Measurements from ENCODE around the gene PHF3. TPM values are rescaled to one million over a fixed set of nuclear protein-coding genes. Genes with fewer than 3 reads are reported as not detected.

The PHF3 gene
- polyA plus RNA-seq, 2 of the 4 experiments (the other 2 are of a cell fraction): 13.9 to 28.4 TPM

- no peak overlapping the region for H3K27ac ChIP-seq
- POLR2A ChIA-PET: no interaction called here
- H3K4me2 ChIP-seq: no peak overlapping the region
- whole genome bisulfite sequencing (ENCODE audit: missing lambda C conversion rate): 80% methylated on average over 1 of the region's 1 CpG
- H3K4me3 ChIP-seq: no peak overlapping the region
- TF ChIP-seq MAZ (IDR thresholded peaks at IDR 0.05; ENCODE audit: borderline replicate concordance, low read depth, low read length): no peak
- TF ChIP-seq HOXB5 (CRISPR knock-in tag; IDR thresholded peaks at IDR 0.05): no peak
- no peak for TF ChIP-seq RNF2 (IDR thresholded peaks at IDR 0.05; ENCODE audit: borderline replicate concordance, low read depth)
- no peak for TF ChIP-seq NFE2L2 (conservative IDR thresholded peaks at IDR 0.05; ENCODE audit: low read length)
- TF ChIP-seq, protein P1, sequence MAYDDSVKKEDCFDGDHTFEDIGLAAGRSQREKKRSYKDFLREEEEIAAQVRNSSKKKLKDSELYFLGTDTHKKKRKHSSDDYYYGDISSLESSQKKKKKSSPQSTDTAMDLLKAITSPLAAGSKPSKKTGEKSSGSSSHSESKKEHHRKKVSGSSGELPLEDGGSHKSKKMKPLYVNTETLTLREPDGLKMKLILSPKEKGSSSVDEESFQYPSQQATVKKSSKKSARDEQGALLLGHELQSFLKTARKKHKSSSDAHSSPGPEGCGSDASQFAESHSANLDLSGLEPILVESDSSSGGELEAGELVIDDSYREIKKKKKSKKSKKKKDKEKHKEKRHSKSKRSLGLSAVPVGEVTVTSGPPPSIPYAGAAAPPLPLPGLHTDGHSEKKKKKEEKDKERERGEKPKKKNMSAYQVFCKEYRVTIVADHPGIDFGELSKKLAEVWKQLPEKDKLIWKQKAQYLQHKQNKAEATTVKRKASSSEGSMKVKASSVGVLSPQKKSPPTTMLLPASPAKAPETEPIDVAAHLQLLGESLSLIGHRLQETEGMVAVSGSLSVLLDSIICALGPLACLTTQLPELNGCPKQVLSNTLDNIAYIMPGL (CRISPR knock-in tag; IDR thresholded peaks at IDR 0.05; ENCODE audit: borderline replicate concordance): no peak
- TF ChIP-seq, protein P2, sequence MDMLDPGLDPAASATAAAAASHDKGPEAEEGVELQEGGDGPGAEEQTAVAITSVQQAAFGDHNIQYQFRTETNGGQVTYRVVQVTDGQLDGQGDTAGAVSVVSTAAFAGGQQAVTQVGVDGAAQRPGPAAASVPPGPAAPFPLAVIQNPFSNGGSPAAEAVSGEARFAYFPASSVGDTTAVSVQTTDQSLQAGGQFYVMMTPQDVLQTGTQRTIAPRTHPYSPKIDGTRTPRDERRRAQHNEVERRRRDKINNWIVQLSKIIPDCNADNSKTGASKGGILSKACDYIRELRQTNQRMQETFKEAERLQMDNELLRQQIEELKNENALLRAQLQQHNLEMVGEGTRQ (IDR thresholded peaks at IDR 0.05): no peak
- no peak for TF ChIP-seq JUN (IDR thresholded peaks at IDR 0.05)
- TF ChIP-seq, protein P3, sequence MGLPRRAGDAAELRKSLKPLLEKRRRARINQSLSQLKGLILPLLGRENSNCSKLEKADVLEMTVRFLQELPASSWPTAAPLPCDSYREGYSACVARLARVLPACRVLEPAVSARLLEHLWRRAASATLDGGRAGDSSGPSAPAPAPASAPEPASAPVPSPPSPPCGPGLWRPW (IDR thresholded peaks at IDR 0.05): no peak
- no peak for TF ChIP-seq ZC3H11A (IDR thresholded peaks at IDR 0.05)
- no peak for TF ChIP-seq MAFK (IDR thresholded peaks at IDR 0.05; ENCODE audit: partially characterized antibody)
- DNase-seq (ENCODE audit: low read depth in 1 of 2, low spot score in 1 of 2) (no peak), ATAC-seq (no peak), FAIRE-seq (no peak)
- H3K9me3 ChIP-seq: no peaks in the 10 kb centered on the region
- no peaks in the 10 kb centered on the region for H3K4me1 ChIP-seq
- CTCF ChIA-PET: no interaction called here
Observed at GRCh38 chr6:63757826-63758225, 122.2 kb downstream of the PHF3 start.

DNA sequence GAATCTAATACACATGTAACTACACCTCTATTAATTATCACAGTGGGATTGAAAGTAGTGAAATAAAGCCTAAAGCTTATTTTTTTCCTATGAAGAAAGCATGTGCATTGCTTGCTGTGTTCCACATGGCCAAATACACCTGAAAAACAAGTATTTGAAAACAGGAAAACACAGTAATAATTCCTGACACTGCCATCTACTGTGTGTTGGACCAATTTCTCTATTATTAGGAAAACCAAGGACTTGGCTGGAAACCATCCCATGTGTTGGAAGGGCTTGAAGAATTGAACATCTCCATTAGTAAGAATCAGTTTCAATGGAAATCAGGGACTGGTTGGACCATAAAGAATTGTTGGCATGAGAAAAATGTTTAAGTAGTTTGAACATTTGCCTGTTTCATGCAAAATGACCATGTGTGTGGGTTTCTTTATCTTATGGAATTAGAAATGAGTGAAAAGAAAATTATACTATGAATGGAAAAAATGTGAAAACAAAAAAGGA is 124.1 kb downstream of the PHF3 start:
- Histone ChIP-seq H3K4me3 (no peak overlapping the region), H3K9me3 (no peaks in the 10 kb centered on the region), H3K4me2 (no peak overlapping the region), H3K27ac (no peak overlapping the region), H3K4me1 (no peaks in the 10 kb centered on the region)
- no peak for ATAC-seq
- ChIA-PET CTCF (interaction anchor here (1.0 to 1.4 kb wide), 2 partner anchors 11 to 61 kb away, joined by 3 read pairs; no protein-coding TSS in a partner anchor), POLR2A (no interaction called here)
- DNase-seq (ENCODE audit: low read depth in 1 of 2, low spot score in 1 of 2): peak in 1 of 2 experiments; percentile 7
- TF ChIP-seq TP53 (CRISPR knock-in tag; IDR thresholded peaks at IDR 0.05) (no peak), SMC3 (IDR thresholded peaks at IDR 0.05) (peak; percentile 27; the same call in 1 of the 3 replicates), GATA3 (IDR thresholded peaks at IDR 0.05; ENCODE audit: borderline replicate concordance) (no peak), BHLHE40 (IDR thresholded peaks at IDR 0.05; ENCODE audit: low read depth, low read length) (no peak), EP300 (IDR thresholded peaks at IDR 0.05) (no peak), FOXS1 (CRISPR knock-in tag; IDR thresholded peaks at IDR 0.05) (no peak), HOXB5 (CRISPR knock-in tag; IDR thresholded peaks at IDR 0.05) (no peak), CHD4 (IDR thresholded peaks at IDR 0.05; ENCODE audit: borderline replicate concordance) (no peak), POLR2AphosphoS2 (conservative IDR thresholded peaks at IDR 0.05; ENCODE audit: low read length) (no peak), CBX2 (IDR thresholded peaks at IDR 0.05; ENCODE audit: borderline replicate concordance, low read depth) (no peak), RAD21 (conservative IDR thresholded peaks at IDR 0.05 in 1 of 2, IDR thresholded peaks at IDR 0.05 in 1 of 2) (peak; percentile 13; a peak in 1 of 5 replicates), ZFP36 (IDR thresholded peaks at IDR 0.05; ENCODE audit: borderline replicate concordance, partially characterized antibody) (no peak), ZSCAN20 (CRISPR knock-in tag; IDR thresholded peaks at IDR 0.05) (no peak), RNF2 (IDR thresholded peaks at IDR 0.05; ENCODE audit: borderline replicate concordance, low read depth) (no peak), SREBF2 (IDR thresholded peaks at IDR 0.05) (no peak), CEBPB (IDR thresholded peaks at IDR 0.05) (no peak), RCOR1 (IDR thresholded peaks at IDR 0.05; ENCODE audit: low read depth, low read length) (no peak), NFE2L2 (conservative IDR thresholded peaks at IDR 0.05; ENCODE audit: low read length) (no peak), FOSL2 (IDR thresholded peaks at IDR 0.05) (no peak), FOSL2 (CRISPR knock-in tag; IDR thresholded peaks at IDR 0.05) (no peak)
- TF ChIP-seq, protein P4, sequence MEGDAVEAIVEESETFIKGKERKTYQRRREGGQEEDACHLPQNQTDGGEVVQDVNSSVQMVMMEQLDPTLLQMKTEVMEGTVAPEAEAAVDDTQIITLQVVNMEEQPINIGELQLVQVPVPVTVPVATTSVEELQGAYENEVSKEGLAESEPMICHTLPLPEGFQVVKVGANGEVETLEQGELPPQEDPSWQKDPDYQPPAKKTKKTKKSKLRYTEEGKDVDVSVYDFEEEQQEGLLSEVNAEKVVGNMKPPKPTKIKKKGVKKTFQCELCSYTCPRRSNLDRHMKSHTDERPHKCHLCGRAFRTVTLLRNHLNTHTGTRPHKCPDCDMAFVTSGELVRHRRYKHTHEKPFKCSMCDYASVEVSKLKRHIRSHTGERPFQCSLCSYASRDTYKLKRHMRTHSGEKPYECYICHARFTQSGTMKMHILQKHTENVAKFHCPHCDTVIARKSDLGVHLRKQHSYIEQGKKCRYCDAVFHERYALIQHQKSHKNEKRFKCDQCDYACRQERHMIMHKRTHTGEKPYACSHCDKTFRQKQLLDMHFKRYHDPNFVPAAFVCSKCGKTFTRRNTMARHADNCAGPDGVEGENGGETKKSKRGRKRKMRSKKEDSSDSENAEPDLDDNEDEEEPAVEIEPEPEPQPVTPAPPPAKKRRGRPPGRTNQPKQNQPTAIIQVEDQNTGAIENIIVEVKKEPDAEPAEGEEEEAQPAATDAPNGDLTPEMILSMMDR (IDR thresholded peaks at IDR 0.05): 0 out of 3 replicates have a peak, but pooled peaks have one; percentile 13
- TF ChIP-seq, protein P5, sequence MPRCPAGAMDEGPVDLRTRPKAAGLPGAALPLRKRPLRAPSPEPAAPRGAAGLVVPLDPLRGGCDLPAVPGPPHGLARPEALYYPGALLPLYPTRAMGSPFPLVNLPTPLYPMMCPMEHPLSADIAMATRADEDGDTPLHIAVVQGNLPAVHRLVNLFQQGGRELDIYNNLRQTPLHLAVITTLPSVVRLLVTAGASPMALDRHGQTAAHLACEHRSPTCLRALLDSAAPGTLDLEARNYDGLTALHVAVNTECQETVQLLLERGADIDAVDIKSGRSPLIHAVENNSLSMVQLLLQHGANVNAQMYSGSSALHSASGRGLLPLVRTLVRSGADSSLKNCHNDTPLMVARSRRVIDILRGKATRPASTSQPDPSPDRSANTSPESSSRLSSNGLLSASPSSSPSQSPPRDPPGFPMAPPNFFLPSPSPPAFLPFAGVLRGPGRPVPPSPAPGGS (IDR thresholded peaks at IDR 0.05): no peak
- FAIRE-seq: no peak
